Upper lobe of left lung (tissue), 6 donors: Measurements from ENCODE around the gene WIPF1. TPM values are rescaled to one million over a fixed set of nuclear protein-coding genes. Genes with fewer than 3 reads are reported as not detected.

Experiments
- ATAC-seq, 2 donors: fragments of 200-7000 bp; cut with Tn5 transposase; one replicate each; pipeline ENCODE4 v1.9.1; 2022; ENCODE audit warnings: mild to moderate bottlenecking in 2 of 2, moderate library complexity in 2 of 2; ENCODE audit not compliant: low FRiP score in 2 of 2
- DNase-seq, 2 donors: peaks; one replicate each; pipeline ENCODE4 v3.0.0-alpha.2; 2019 to 2020
- H3K27ac ChIP-seq, 4 donors: fragments of 200-600 bp; sonication (generic); one replicate each; pipeline ENCODE4 v1.5.1; 2016 to 2019
- H3K27me3 ChIP-seq, 4 donors: fragments of 200-600 bp; sonication (generic); one replicate each; pipeline ENCODE4 v1.5.1; 2017 to 2019
- H3K36me3 ChIP-seq, 4 donors: fragments of 200-600 bp; sonication (generic); one replicate each; pipeline ENCODE4 v1.5.1; 2016 to 2019
- H3K4me1 ChIP-seq, 4 donors: fragments of 200-600 bp; sonication (generic); one replicate each; pipeline ENCODE4 v1.5.1; 2018 to 2019
- H3K4me3 ChIP-seq, 4 donors: fragments of 200-600 bp; sonication (generic); one replicate each; pipeline ENCODE4 v1.5.1; 2017 to 2019; ENCODE audit warnings: mild to moderate bottlenecking in 2 of 4, moderate library complexity in 1 of 4
- H3K9me3 ChIP-seq, 4 donors: fragments of 200-600 bp; sonication (generic); one replicate each; pipeline ENCODE4 v1.5.1; 2018 to 2019
- CTCF ChIP-seq, 6 experiments: fragments of 450-650 bp in 4 of 6; fragments of 200-600 bp in 2 of 6; sonication (generic) in 2 of 6; IDR thresholded peaks; one replicate each; pipeline ENCODE4 v1.5.1; 2016 to 2019; ENCODE audit warnings: antibody characterized with exemption in 6 of 6
- EP300 ChIP-seq, 4 donors: sonication (generic); formaldehyde crosslinking; IDR thresholded peaks; one replicate each; pipeline ENCODE4 v1.5.1; 2017; ENCODE audit warnings: antibody characterized with exemption in 4 of 4, control low read depth in 2 of 4
- POLR2A ChIP-seq, 4 donors: fragments of 450-650 bp; IDR thresholded peaks; one replicate each; pipeline ENCODE4 v1.5.1; 2016 to 2017; ENCODE audit warnings: antibody characterized with exemption in 4 of 4, mild to moderate bottlenecking in 2 of 4
- POLR2AphosphoS5 ChIP-seq, 2 donors: sonication (generic); formaldehyde crosslinking; IDR thresholded peaks; one replicate each; pipeline ENCODE4 v1.5.1; 2017; ENCODE audit warnings: antibody characterized with exemption in 2 of 2
- WGBS, 2 donors: methylation state at CpG; one replicate each; pipeline ENCODE4 v1.1.5; 2017 to 2018; 5-methylcytosine and 5-hydroxymethylcytosine counted together
- total RNA-seq, 6 donors: library from RNA; depleted of rRNA in 4 of 6; stranded (reverse); fragments of >200 nt in 4 of 6; gene quantifications; one replicate each; pipeline versions ENCODE4 v1.1.0 to v1.2.1, GENCODE V29; 2016 to 2021
- donor health status: DM: no; HTN: no; CAD: no; lungs with moderate emphysema.
- donor health status: DM: no; HTN: yes; CAD: no; lungs with severe emphysema.

Gene WIPF1
- total RNA-seq, 6 donors from 2014 or later, result 25.1 to 79.0 (median 48.9) TPM

- 48 to 62% methylated on average over 2 of the region's 2 CpGs for WGBS, 2 donors
- H3K4me1 ChIP-seq, result peaks cover 8 to 29% (median 26%) of the 10 kb centered on the region in 4 donors
- no peak for ATAC-seq
- H3K9me3 ChIP-seq, result no peaks in the 10 kb centered on the region
- TF ChIP-seq CTCF (IDR thresholded peaks at IDR 0.05) (peak in 1 of 6 experiments; percentile 10), POLR2A (IDR thresholded peaks at IDR 0.05) (no peak)
- no peak for DNase-seq
- no peaks in the 10 kb centered on the region for H3K27me3 ChIP-seq
- H3K36me3 ChIP-seq, result no peaks in the 10 kb centered on the region
- H3K4me3 ChIP-seq, result peak overlapping the region in 3 of 4 donors; percentile 9 to 36 (median 22)
- peak overlapping the region; percentile 76 to 89 (median 86) for H3K27ac ChIP-seq
Measured at GRCh38 chr2:174595891-174596397, 1.7 kb downstream of the WIPF1 start.

GRCh38 chr2:174595116-174595809 is 2.3 kb downstream of the WIPF1 start:
- Histone ChIP-seq H3K36me3 (no peaks in the 10 kb centered on the region), H3K4me3 (peak overlapping the region in 2 of 4 donors; percentile 9 to 36), H3K9me3 (no peaks in the 10 kb centered on the region), H3K4me1 (peaks cover 8 to 35% (median 24%) of the 10 kb centered on the region in 4 donors), H3K27ac (peak overlapping the region; percentile 76 to 89 (median 86)), H3K27me3 (no peaks in the 10 kb centered on the region)
- ATAC-seq (no peak), DNase-seq (no peak)
- 47 to 61% methylated on average over 3 of the region's 3 CpGs for WGBS, 2 donors
- no peak for TF ChIP-seq EP300 (IDR thresholded peaks at IDR 0.05)
- TF ChIP-seq POLR2AphosphoS5 (IDR thresholded peaks at IDR 0.05), result no peak
- TF ChIP-seq POLR2A (IDR thresholded peaks at IDR 0.05), result no peak
- no peak for TF ChIP-seq CTCF (IDR thresholded peaks at IDR 0.05)

GRCh38 chr2:174594456-174594855 is 3.1 kb downstream of the WIPF1 start:
- Histone ChIP-seq H3K4me3 (peak overlapping the region in 1 of 4 donors; percentile 36), H3K27ac (peak overlapping the region; percentile 74 to 89 (median 84)), H3K27me3 (no peaks in the 10 kb centered on the region), H3K36me3 (no peaks in the 10 kb centered on the region), H3K9me3 (no peaks in the 10 kb centered on the region), H3K4me1 (peaks cover 8 to 32% (median 23%) of the 10 kb centered on the region in 4 donors)
- DNase-seq (no peak), ATAC-seq (no peak)
- 75 to 88% methylated on average over 2 of the region's 2 CpGs for WGBS, 2 donors
- TF ChIP-seq EP300 (IDR thresholded peaks at IDR 0.05) (no peak), POLR2A (IDR thresholded peaks at IDR 0.05) (no peak), POLR2AphosphoS5 (IDR thresholded peaks at IDR 0.05) (no peak), CTCF (IDR thresholded peaks at IDR 0.05) (no peak)

GRCh38 chr2:174593574-174594203 is 3.9 kb downstream of the WIPF1 start:
- H3K4me1 ChIP-seq, result peaks cover 8 to 32% (median 20%) of the 10 kb centered on the region in 4 donors
- no peaks in the 10 kb centered on the region for H3K27me3 ChIP-seq
- TF ChIP-seq POLR2AphosphoS5 (IDR thresholded peaks at IDR 0.05), result peak in 1 of 2 donors; percentile 16
- peak in 1 of 4 donors; percentile 61 for TF ChIP-seq POLR2A (IDR thresholded peaks at IDR 0.05)
- TF ChIP-seq CTCF (IDR thresholded peaks at IDR 0.05), result no peak
- H3K36me3 ChIP-seq, result no peaks in the 10 kb centered on the region
- 26 to 32% methylated on average over 6 of the region's 6 CpGs for WGBS, 2 donors
- peak in 1 of 2 donors; percentile 71 for ATAC-seq
- DNase-seq, result peak in 1 of 2 donors; percentile 54
- peak overlapping the region in 2 of 4 donors; percentile 14 to 36 for H3K4me3 ChIP-seq
- peak overlapping the region; percentile 74 to 89 (median 84) for H3K27ac ChIP-seq
- no peaks in the 10 kb centered on the region for H3K9me3 ChIP-seq
